NB4 (cell line): ENCODE measurements around the gene ZC3H7A.

Experiments
- POLR2A ChIP-seq: IDR thresholded peaks from 2 replicates; pipeline ENCODE4 v1.6.1; 2011; ENCODE audit warnings: mild to moderate bottlenecking; ENCODE audit not compliant: insufficient read length; ENCODE audit errors: extremely low read depth
- TF ChIP-seq, protein P1 (sequence below): IDR thresholded peaks from one replicate; pipeline ENCODE4 v1.5.1; 2012; ENCODE audit warnings: low read depth, low read length

DNA sequence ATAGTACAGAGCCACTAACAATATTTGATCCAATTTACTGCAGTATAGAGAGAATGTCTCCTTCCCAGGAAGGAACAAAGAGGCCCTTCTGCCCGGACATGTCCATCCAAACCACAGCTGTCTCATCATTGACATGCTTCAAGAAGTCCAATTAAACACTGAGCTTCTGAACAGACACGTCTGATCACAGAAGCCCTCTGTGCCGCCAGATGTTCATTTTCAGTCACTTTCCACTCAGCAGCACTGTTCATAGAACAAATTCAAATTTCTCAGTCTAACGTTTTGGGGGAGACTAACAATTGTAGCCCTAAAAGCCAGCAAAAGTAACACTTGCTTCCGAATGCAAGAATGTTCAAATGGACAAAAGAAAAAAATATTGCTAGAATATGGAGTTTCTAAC is 15.3 kb downstream of the ZC3H7A start:
- no peak for TF ChIP-seq POLR2A
- TF ChIP-seq, protein P1, sequence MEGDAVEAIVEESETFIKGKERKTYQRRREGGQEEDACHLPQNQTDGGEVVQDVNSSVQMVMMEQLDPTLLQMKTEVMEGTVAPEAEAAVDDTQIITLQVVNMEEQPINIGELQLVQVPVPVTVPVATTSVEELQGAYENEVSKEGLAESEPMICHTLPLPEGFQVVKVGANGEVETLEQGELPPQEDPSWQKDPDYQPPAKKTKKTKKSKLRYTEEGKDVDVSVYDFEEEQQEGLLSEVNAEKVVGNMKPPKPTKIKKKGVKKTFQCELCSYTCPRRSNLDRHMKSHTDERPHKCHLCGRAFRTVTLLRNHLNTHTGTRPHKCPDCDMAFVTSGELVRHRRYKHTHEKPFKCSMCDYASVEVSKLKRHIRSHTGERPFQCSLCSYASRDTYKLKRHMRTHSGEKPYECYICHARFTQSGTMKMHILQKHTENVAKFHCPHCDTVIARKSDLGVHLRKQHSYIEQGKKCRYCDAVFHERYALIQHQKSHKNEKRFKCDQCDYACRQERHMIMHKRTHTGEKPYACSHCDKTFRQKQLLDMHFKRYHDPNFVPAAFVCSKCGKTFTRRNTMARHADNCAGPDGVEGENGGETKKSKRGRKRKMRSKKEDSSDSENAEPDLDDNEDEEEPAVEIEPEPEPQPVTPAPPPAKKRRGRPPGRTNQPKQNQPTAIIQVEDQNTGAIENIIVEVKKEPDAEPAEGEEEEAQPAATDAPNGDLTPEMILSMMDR = no peak
